Stimulated activated CD4-positive, alpha-beta T cell treated with anti-CD3 and anti-CD28 coated beads, Interleukin-2, amount 100 ng/mL, for 4 hours (primary cell): ENCODE data around the gene DDX10.
"Not testable (repeated sequence)": the region's sequence is repeated elsewhere in the genome, so short reads cannot be mapped to it uniquely, and the experiment has no call there.

ENCODE experiments used
- DNase-seq: peaks from one replicate; pipeline ENCODE4 v3.0.0-alpha.2; 2020; ENCODE audit warnings: low read depth

DDX10 gene

GRCh38 chr11:108715239-108715638 lies 50.4 kb downstream of the DDX10 start:
- no peak for DNase-seq

- DNase-seq = no peak
Observed at GRCh38 chr11:108718466-108718865, 53.6 kb downstream of the DDX10 start.

- DNase-seq = no peak
Observed at GRCh38 chr11:108724974-108725689, 60.3 kb downstream of the DDX10 start.

- DNase-seq = no peak
Observed at GRCh38 chr11:108726077-108726800, 61.4 kb downstream of the DDX10 start.

GRCh38 chr11:108727665-108728064 lies 62.8 kb downstream of the DDX10 start:
- DNase-seq = no peak

GRCh38 chr11:108729227-108729871 lies 64.5 kb downstream of the DDX10 start:
- no peak for DNase-seq

- DNase-seq = no peak
Observed at GRCh38 chr11:108732395-108732794, 67.5 kb downstream of the DDX10 start.

GRCh38 chr11:108733479-108734116 lies 68.7 kb downstream of the DDX10 start:
- peak; percentile 16 for DNase-seq

- no peak for DNase-seq
Observed at GRCh38 chr11:108734283-108734682, 69.4 kb downstream of the DDX10 start.

- DNase-seq = no peak
Observed at GRCh38 chr11:108734956-108735559, 70.2 kb downstream of the DDX10 start.

- DNase-seq = not testable (repeated sequence)
Observed at GRCh38 chr11:108740132-108740531, 75.3 kb downstream of the DDX10 start.

- DNase-seq = no peak
Observed at GRCh38 chr11:108743851-108744250, 79.0 kb downstream of the DDX10 start.

GRCh38 chr11:108748968-108749367 lies 84.1 kb downstream of the DDX10 start:
- no peak for DNase-seq

GRCh38 chr11:108751444-108751843 lies 86.6 kb downstream of the DDX10 start:
- no peak for DNase-seq

- DNase-seq = no peak
Observed at GRCh38 chr11:108752297-108752751, 87.5 kb downstream of the DDX10 start.

GRCh38 chr11:108754901-108755625 lies 90.2 kb downstream of the DDX10 start:
- no peak for DNase-seq

GRCh38 chr11:108757630-108758029 lies 92.8 kb downstream of the DDX10 start:
- no peak for DNase-seq

- no peak for DNase-seq
Observed at GRCh38 chr11:108758458-108758857, 93.6 kb downstream of the DDX10 start.

GRCh38 chr11:108766596-108767173 lies 101.8 kb downstream of the DDX10 start:
- DNase-seq = no peak

GRCh38 chr11:108768370-108768769 lies 103.5 kb downstream of the DDX10 start:
- no peak for DNase-seq

GRCh38 chr11:108768964-108769363 lies 104.1 kb downstream of the DDX10 start:
- DNase-seq = no peak
